ENCODE results near the gene AGR2.

DNA sequence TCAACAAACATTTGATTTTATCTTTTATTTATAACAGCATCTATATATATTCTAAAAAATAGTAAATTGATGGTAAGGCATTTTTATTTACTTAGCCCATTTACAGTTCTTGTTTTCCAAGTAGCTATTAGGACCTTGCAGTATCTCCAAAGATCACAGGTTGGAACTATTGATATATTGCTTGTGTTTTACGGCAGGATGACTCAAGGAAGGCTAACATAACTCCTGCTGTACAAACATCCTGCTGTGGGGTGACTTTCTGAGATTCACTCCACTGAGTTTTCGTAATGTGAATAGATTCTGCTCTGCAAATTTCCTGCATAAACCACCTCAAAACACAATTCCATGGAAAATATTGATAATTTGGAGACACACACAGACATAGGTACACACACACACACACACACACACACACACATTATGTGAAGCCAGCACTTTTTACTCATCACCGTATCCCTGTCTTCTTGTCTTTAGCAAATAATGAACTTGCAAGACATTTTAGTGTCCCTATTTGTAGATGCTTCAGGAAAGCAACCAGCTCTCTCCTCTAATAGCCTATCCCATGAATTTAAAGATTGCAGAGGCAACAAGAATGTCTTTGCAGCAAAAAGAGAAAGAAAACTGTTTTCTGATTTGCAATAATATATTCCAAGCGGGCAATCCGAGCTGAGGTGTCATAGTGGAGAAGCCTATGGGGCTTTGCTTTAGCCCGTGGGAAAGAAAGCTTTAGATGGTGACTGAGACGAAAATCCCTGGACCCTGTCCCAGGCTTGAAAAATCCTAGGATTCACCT, 722 bp downstream of the AGR2 start:
- no peak for TF ChIP-seq CTCF (conservative IDR thresholded peaks at IDR 0.05; ENCODE audit: low read depth, low read length)
- no peak for TF ChIP-seq EZH2 (IDR thresholded peaks at IDR 0.05; ENCODE audit: borderline replicate concordance, low read depth, low read length, poor library complexity, severe bottlenecking)
